HepG2 (cell line): ENCODE data around the gene PSMD1. TPM values are rescaled to one million over a fixed set of nuclear protein-coding genes. Genes with fewer than 3 reads are reported as not detected.

Experiments
- ATAC-seq: fragments of 200-7000 bp; cut with Tn5 transposase; 3 replicates; pipeline ENCODE4 v1.9.1; 2020; ENCODE audit warnings: mild to moderate bottlenecking, moderate library complexity
- BruUV-seq: library from RNA; stranded (reverse); fragments of 400-500 nt; replicated peaks from 2 replicates; lab custom pipeline; 2021; lab: Mats Ljungman, UMichigan
- CTCF ChIA-PET: fragments of 300-600 bp; formaldehyde crosslinking; extraction: SDS; loops from one replicate; lab custom pipeline; 2021; ENCODE audit warnings: low total read pairs, inconsistent platforms, low intra/inter-chr PET ratio; lab: Yijun Ruan, JAX
- POLR2A ChIA-PET: fragments of 350-600 bp; sonication (Branson Sonifier 250); formaldehyde crosslinking; loops from one replicate; lab custom pipeline; 2020; ENCODE audit warnings: antibody characterized with exemption, inconsistent platforms; lab: Yijun Ruan, JAX
- DNase-seq: peaks from one replicate; pipeline ENCODE4 v3.0.0-alpha.2; 2015; ENCODE audit warnings: low spot score
- FAIRE-seq: peaks from 3 replicates; lab custom pipeline; 2011; peaks lifted over from hg19 to GRCh38; lab: Jason Lieb, UNC
- H2AFZ ChIP-seq: one replicate; pipeline ENCODE4 v1.6.1; 2011; ENCODE audit warnings: low read length, inconsistent platforms
- H3K27ac ChIP-seq: fragments of 300-600 bp; 3 replicates; pipeline ENCODE4 v1.8.0; 2011; ENCODE audit warnings: mixed run types, mild to moderate bottlenecking, mixed read lengths, low read length, inconsistent platforms; ENCODE audit not compliant: insufficient read depth; ENCODE audit errors: extremely low read length
- H3K27me3 ChIP-seq, 2 experiments: fragments of 200-600 bp in 1 of 2; 2 replicates in 1 of 2; 3 replicates in 1 of 2; pipeline versions ENCODE4 v1.6.0 to v1.8.0; 2011; ENCODE audit warnings: low read length in 2 of 2, mild to moderate bottlenecking in 2 of 2, moderate library complexity in 2 of 2, inconsistent platforms in 1 of 2; ENCODE audit not compliant: insufficient read depth in 2 of 2, control insufficient read depth in 1 of 2
- H3K36me3 ChIP-seq, 2 experiments: fragments of 200-600 bp in 1 of 2; replicated peaks in 1 of 2; 2 replicates in 1 of 2; 3 replicates in 1 of 2; pipeline versions ENCODE4 v1.5.1 to v1.8.0; 2011; ENCODE audit warnings: low read length in 2 of 2, inconsistent platforms in 1 of 2; ENCODE audit not compliant: insufficient read depth in 2 of 2, control insufficient read depth in 1 of 2
- H3K4me1 ChIP-seq: 2 replicates; pipeline ENCODE4 v1.5.1; 2012; ENCODE audit warnings: low read length, inconsistent platforms; ENCODE audit not compliant: insufficient read depth
- H3K4me2 ChIP-seq: 2 replicates; pipeline ENCODE4 v1.6.0; 2011; ENCODE audit warnings: low read depth, low read length, inconsistent platforms
- H3K4me3 ChIP-seq, 3 experiments: fragments of 200-600 bp in 1 of 3; sonication (generic), shearing (Covaris generic) in 1 of 3; replicated peaks in 1 of 3; 2 replicates each; pipeline ENCODE4 v1.5.1; 2011 to 2016; ENCODE audit warnings: low read length in 3 of 3, inconsistent platforms in 2 of 3, low read depth in 2 of 3, mild to moderate bottlenecking in 2 of 3, control low read depth in 1 of 3, mixed read lengths in 1 of 3; ENCODE audit not compliant: insufficient read depth in 1 of 3
- H3K79me2 ChIP-seq: one replicate; pipeline ENCODE4 v1.6.1; 2011; ENCODE audit warnings: low read length, inconsistent platforms; ENCODE audit not compliant: insufficient read depth
- H3K9ac ChIP-seq: 2 replicates; pipeline ENCODE4 v1.6.0; 2011; ENCODE audit warnings: mild to moderate bottlenecking, low read depth, low read length, inconsistent platforms; ENCODE audit not compliant: insufficient read depth
- H3K9me3 ChIP-seq: 2 replicates; pipeline ENCODE4 v1.5.1; 2012; ENCODE audit warnings: mild to moderate bottlenecking, low read length
- H4K20me1 ChIP-seq: 2 replicates; pipeline ENCODE4 v1.6.0; 2011; ENCODE audit warnings: inconsistent platforms, mild to moderate bottlenecking, low read length, moderate library complexity; ENCODE audit not compliant: insufficient read depth
- BHLHE40 ChIP-seq: IDR thresholded peaks from 2 replicates; pipeline ENCODE4 v1.6.1; 2011; ENCODE audit warnings: low read length, improper control_type of control experiment
- CREBL2 ChIP-seq: sonication (generic); formaldehyde crosslinking; IDR thresholded peaks from 2 replicates; pipeline ENCODE4 v1.8.1; 2023; ENCODE audit warnings: missing genetic modification reagents, mild to moderate bottlenecking, borderline replicate concordance
- MEIS1 ChIP-seq: sonication (generic); formaldehyde crosslinking; IDR thresholded peaks from 2 replicates; pipeline ENCODE4 v1.9.0; 2021; ENCODE audit warnings: mild to moderate bottlenecking, missing genetic modification reagents, moderate library complexity, borderline replicate concordance
- NR2F1 ChIP-seq, 2 experiments: fragments of 450-650 bp in 1 of 2; formaldehyde crosslinking in 1 of 2; IDR thresholded peaks; 2 replicates each; pipeline versions ENCODE4 v1.5.0 to v1.6.1; 2016 to 2020; ENCODE audit warnings: mild to moderate bottlenecking in 1 of 2, missing compliant biosample characterization in 1 of 2, missing genetic modification reagents in 1 of 2, moderate library complexity in 1 of 2
- UBTF ChIP-seq: sonication (generic); formaldehyde crosslinking; IDR thresholded peaks from 2 replicates; pipeline ENCODE4 v1.4.0; 2020; ENCODE audit warnings: mild to moderate bottlenecking, missing genetic modification reagents
- ZBTB40 ChIP-seq, 2 experiments: fragments of 450-650 bp in 1 of 2; sonication (generic) in 1 of 2; formaldehyde crosslinking in 1 of 2; IDR thresholded peaks; 2 replicates each; pipeline versions ENCODE4 v1.6.1 to v1.8.0; 2016 to 2022; ENCODE audit warnings: antibody characterized with exemption in 1 of 2, mild to moderate bottlenecking in 1 of 2, missing genetic modification reagents in 1 of 2
- ZNF121 ChIP-seq: sonication (generic); formaldehyde crosslinking; IDR thresholded peaks from 2 replicates; pipeline ENCODE4 v1.5.0; 2020; ENCODE audit warnings: mild to moderate bottlenecking, missing genetic modification reagents
- ZNF230 ChIP-seq: sonication (generic); formaldehyde crosslinking; IDR thresholded peaks from 2 replicates; pipeline ENCODE4 v1.4.0; 2020; ENCODE audit warnings: mild to moderate bottlenecking, missing genetic modification reagents
- ZNF331 ChIP-seq: sonication (generic); formaldehyde crosslinking; IDR thresholded peaks from 2 replicates; pipeline ENCODE4 v1.4.0; 2020; ENCODE audit warnings: missing genetic modification reagents
- ZNF484 ChIP-seq: sonication (generic); formaldehyde crosslinking; IDR thresholded peaks from 2 replicates; pipeline ENCODE4 v1.5.1; 2020; ENCODE audit warnings: mild to moderate bottlenecking, low read depth, missing genetic modification reagents, borderline replicate concordance
- ZNF644 ChIP-seq: IDR thresholded peaks from 2 replicates; pipeline ENCODE4 v1.6.1; 2016; ENCODE audit warnings: low read depth
- WGBS: methylation state at CpG from one replicate; pipeline ENCODE4 v1.1.6; 2017; ENCODE audit warnings: low lambda C conversion rate; 5-methylcytosine and 5-hydroxymethylcytosine counted together
- in situ Hi-C: cut with HindIII; loops from 2 replicates; pipeline ENCODE4 v1.10.0; 2017; ENCODE audit warnings: low pct_unique_long_range_greater_than_20kb; ENCODE audit not compliant: extremely low pct_ligation_motif_present
- intact Hi-C: fragments of 100-400 bp; cut with micrococcal nuclease; formaldehyde crosslinking; loops from one replicate; pipeline ENCODE4 v1.10.0; 2022; ENCODE audit not compliant: unreplicated experiment
- polyA plus RNA-seq, 8 experiments: library from polyadenylated mRNA; depleted of rRNA in 3 of 8; stranded (reverse) in 7 of 8; unstranded in 1 of 8; fragments of >200 nt; fragmentation: Illumina TruSeq in 4 of 8; extraction: Trizol in 4 of 8; gene quantifications; 2 replicates each; pipeline versions ENCODE4 v1.2.1 to v1.2.3, GENCODE V29; 2011 to 2016; ENCODE audit warnings: low read depth in 4 of 8, missing spikeins in 1 of 8, mixed read lengths in 1 of 8; ENCODE audit not compliant: insufficient read depth in 1 of 8
- total RNA-seq, 5 experiments: library from RNA; depleted of rRNA; stranded (reverse); fragments of >200 nt; fragmentation: Illumina TruSeq; extraction: Trizol; gene quantifications; 2 replicates each; pipeline ENCODE4 v1.2.3, GENCODE V29; 2016; ENCODE audit warnings: low read depth in 1 of 5

PSMD1 gene
- total and polyA plus RNA-seq, 2 of the 13 experiments (the other 11 are each of a cell fraction or from before 2014, with no cell fraction given) = 136 to 191 TPM

GRCh38 chr2:231181860-231182512 lies 125.3 kb downstream of the PSMD1 start:
- Histone ChIP-seq H3K9ac (peak overlapping the region; percentile 28; the same call in 1 of the 2 replicates), H3K4me3 (peak overlapping the region in 2 of 3 experiments; percentile 6 to 49; a peak in 2 of 6 replicates), H3K79me2 (no peaks in the 10 kb centered on the region), H4K20me1 (no peaks in the 10 kb centered on the region), H3K27ac (peak overlapping the region; percentile 7), H3K4me1 (peaks cover 41% of the 10 kb centered on the region), H3K4me2 (peak overlapping the region; percentile 68), H3K9me3 (no peaks in the 10 kb centered on the region), H2AFZ (peak overlapping the region; percentile 83), H3K36me3 (no peaks in the 10 kb centered on the region), H3K27me3 (no peaks in the 10 kb centered on the region)
- intact Hi-C loops = no loop called here
- ChIA-PET CTCF (no interaction called here), POLR2A (interaction anchor here (0.7 to 1.5 kb wide), 2 partner anchors 132 to 143 kb away, joined by 3 to 4 read pairs; no protein-coding TSS in a partner anchor)
- ATAC-seq (peak; percentile 84), FAIRE-seq (no peak), DNase-seq (peak; percentile 78)
- BruUV-seq = no TSS peak
- WGBS = 32% methylated on average over 10 of the region's 12 CpGs
- in situ Hi-C loops = no loop called here
- TF ChIP-seq CREBL2 (CRISPR knock-in tag) (no peak), ZNF121 (CRISPR knock-in tag) (peak; percentile 60; the same call in 1 of the 2 replicates), UBTF (CRISPR knock-in tag) (peak; percentile 49; the same call in 1 of the 2 replicates), MEIS1 (CRISPR knock-in tag) (peak; percentile 56; the same call in 1 of the 2 replicates), ZNF331 (CRISPR knock-in tag) (peak; percentile 21; the same call in 1 of the 2 replicates), ZBTB40 (IDR thresholded peaks at IDR 0.05) (no peak), ZBTB40 (CRISPR knock-in tag; IDR thresholded peaks at IDR 0.05) (0 out of 2 replicates have a peak, but pooled peaks have one; percentile 20), ZNF230 (no peak), ZNF644 (peak; percentile 78; the same call in 1 of the 2 replicates), ZNF484 (peak; percentile 82; the same call in 1 of the 2 replicates), NR2F1 (CRISPR knock-in tag; IDR thresholded peaks at IDR 0.05) (peak in 1 of 2 experiments; percentile 27; a peak in 1 of 4 replicates), BHLHE40 (0 out of 2 replicates have a peak, but pooled peaks have one; percentile 43)
